Activated T-cell treated with anti-CD3 and anti-CD28 coated beads, Interleukin-2, amount 50 U/mL, for 1 hour (primary cell): ENCODE measurements around the gene TTC28.

ENCODE experiments used
- DNase-seq: peaks from one replicate; pipeline ENCODE4 v3.0.0-alpha.2; 2020

The TTC28 gene

GRCh38 chr22:28346308-28346707 lies 333.3 kb downstream of the TTC28 start:
- no peak for DNase-seq

GRCh38 chr22:28344918-28345703 lies 334.5 kb downstream of the TTC28 start:
- no peak for DNase-seq

GRCh38 chr22:28341001-28341400 lies 338.6 kb downstream of the TTC28 start:
- DNase-seq = no peak

- no peak for DNase-seq
These were observed 346.6 kb downstream of the TTC28 start for GRCh38 chr22:28333088-28333487.

- no peak for DNase-seq
These were observed 347.2 kb downstream of the TTC28 start for GRCh38 chr22:28332410-28332809.

GRCh38 chr22:28331695-28332094 lies 347.9 kb downstream of the TTC28 start:
- DNase-seq = no peak

GRCh38 chr22:28329186-28330073 lies 350.2 kb downstream of the TTC28 start:
- no peak for DNase-seq

GRCh38 chr22:28328756-28329155 lies 350.9 kb downstream of the TTC28 start:
- DNase-seq = no peak

GRCh38 chr22:28316014-28316413 lies 363.6 kb downstream of the TTC28 start:
- no peak for DNase-seq

GRCh38 chr22:28314959-28315358 lies 364.7 kb downstream of the TTC28 start:
- no peak for DNase-seq

- no peak for DNase-seq
These were observed 369.3 kb downstream of the TTC28 start for GRCh38 chr22:28310299-28310698.

GRCh38 chr22:28299753-28300152 lies 379.9 kb downstream of the TTC28 start:
- no peak for DNase-seq

- DNase-seq = no peak
These were observed 380.3 kb downstream of the TTC28 start for GRCh38 chr22:28299309-28299708.

- no peak for DNase-seq
These were observed 382.1 kb downstream of the TTC28 start for GRCh38 chr22:28297504-28297903.

- DNase-seq = no peak
These were observed 383.2 kb downstream of the TTC28 start for GRCh38 chr22:28296452-28296851.

- DNase-seq = no peak
These were observed 396.5 kb downstream of the TTC28 start for GRCh38 chr22:28283068-28283654.

GRCh38 chr22:28282405-28283067 lies 397.1 kb downstream of the TTC28 start:
- DNase-seq = no peak

GRCh38 chr22:28279888-28280287 lies 399.8 kb downstream of the TTC28 start:
- no peak for DNase-seq

GRCh38 chr22:28269277-28269676 lies 410.4 kb downstream of the TTC28 start:
- DNase-seq = no peak

- DNase-seq = no peak
These were observed 410.8 kb downstream of the TTC28 start for GRCh38 chr22:28268850-28269249.

GRCh38 chr22:28268171-28268570 lies 411.5 kb downstream of the TTC28 start:
- no peak for DNase-seq

- DNase-seq = no peak
These were observed 419.0 kb downstream of the TTC28 start for GRCh38 chr22:28260619-28261018.

GRCh38 chr22:28259774-28260312 lies 419.8 kb downstream of the TTC28 start:
- no peak for DNase-seq
